Stimulated activated CD8-positive, alpha-beta memory T cell treated with anti-CD3 and anti-CD28 coated beads, Interleukin-12 subunit alpha, Interleukin-12 subunit beta, amount 100 ng/mL, for 24 hours (primary cell): ENCODE results near the gene SART1.
"Not testable (repeated sequence)": the region's sequence is repeated elsewhere in the genome, so short reads cannot be mapped to it uniquely, and the experiment has no call there.

ENCODE experiments used
- DNase-seq: peaks from one replicate; pipeline ENCODE4 v3.0.0-alpha.2; 2020; ENCODE audit errors: extremely low read depth

The SART1 gene

DNA sequence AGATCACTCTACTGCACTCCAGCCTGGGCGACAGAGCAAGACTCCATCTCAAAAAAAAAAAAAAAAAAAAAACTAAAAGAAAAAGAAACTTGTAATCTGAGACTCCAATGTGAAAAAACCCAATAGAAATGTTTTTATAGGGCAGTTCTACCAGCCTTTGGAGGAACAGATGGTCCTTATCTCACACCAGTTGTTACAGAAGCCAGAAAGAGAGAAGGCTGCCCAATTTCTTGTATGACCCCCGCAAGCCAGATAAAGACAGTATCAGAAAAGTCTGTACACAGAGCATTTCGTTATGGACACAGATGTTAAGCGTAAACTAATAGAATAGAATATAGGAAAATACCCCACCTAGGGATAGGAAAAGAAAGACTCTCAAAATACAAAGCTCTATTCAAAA is 27.5 kb upstream of the SART1 start:
- DNase-seq = no peak

DNA sequence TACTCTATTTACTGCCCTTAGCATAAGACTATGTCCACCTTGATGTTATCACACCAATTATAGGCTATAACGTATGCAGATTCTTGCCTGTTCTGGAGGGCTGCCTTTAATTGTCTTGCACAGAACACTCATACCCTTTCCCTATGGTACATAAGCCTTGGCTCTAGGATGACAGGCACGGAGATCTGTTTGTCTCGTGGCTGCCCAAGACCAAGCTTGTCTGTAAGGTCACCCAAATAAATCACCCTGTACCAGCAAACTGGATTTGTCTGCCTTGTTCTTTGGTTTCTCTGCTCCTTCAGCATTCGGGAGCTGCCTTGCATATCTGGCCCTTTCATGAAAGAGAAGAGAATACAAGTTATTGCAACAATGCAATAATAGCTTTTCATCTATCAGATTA is 23.8 kb upstream of the SART1 start:
- DNase-seq = no peak

DNA sequence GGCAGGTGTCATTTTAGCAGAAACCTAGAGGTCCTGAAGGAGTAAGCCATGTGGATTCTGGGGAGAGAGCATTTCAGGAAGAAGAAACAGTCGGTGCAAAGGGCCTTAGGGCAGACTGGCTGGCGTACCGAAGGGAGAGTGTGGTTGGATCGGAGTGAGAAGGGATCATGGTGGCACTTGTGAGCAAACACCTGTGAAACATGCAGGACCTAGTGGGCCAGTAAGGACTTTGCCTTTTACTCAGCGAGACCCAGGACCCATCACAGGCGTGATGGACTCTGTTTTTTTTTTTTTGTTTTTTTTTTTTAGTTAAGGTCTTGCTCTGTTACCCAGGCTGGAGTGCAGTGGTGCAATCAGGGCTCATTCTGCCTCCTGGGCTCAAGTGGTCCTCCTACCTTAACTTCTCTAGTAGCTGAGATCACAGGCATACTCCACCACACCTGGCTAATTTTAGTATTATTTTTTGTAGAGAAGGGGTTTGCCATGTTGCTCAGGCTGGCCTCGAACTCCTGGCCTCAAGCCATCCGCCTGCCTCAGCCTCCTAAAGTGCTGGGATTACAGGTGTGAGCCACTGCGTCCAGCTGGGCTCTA is 19.7 kb upstream of the SART1 start:
- no peak for DNase-seq

DNA sequence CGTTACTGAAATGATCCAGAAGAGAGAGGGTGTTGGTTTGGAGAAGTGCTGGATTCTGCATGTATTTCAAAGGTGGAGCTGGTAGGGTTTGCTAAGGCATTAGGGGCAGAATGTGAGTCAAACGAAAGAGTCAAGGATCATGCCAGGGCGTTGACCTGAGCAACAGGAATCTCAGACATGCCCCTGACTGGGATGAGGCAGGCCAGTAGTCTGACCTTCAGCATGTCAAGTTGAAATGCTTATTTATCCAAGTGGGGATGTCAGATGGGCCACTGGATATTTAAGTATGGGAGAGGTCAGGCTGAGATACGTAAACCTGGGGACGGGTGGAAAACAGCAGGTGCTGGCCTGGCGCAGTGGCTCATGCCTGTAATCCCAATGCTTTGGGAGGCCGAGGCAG is 19.0 kb upstream of the SART1 start:
- no peak for DNase-seq

DNA sequence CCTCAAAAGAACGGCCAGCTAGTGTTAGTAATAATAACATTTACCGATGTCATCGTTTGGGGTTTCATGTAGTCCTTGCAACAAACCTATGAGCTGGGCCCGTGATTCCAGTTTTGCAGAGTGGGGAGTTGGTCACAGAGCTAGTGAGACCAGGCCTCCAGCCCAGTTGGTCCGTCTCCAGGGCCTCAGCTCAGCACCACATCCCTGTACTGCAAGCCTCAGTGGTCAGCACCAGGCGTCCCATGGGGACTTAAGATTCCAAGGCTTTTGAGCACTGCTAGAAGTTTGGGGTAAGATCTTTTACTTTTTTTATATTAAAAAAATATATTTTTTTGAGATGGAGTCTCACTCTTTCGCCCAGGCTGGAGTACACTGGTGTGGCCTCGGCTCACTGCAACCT is 17.3 kb upstream of the SART1 start:
- DNase-seq = no peak

DNA sequence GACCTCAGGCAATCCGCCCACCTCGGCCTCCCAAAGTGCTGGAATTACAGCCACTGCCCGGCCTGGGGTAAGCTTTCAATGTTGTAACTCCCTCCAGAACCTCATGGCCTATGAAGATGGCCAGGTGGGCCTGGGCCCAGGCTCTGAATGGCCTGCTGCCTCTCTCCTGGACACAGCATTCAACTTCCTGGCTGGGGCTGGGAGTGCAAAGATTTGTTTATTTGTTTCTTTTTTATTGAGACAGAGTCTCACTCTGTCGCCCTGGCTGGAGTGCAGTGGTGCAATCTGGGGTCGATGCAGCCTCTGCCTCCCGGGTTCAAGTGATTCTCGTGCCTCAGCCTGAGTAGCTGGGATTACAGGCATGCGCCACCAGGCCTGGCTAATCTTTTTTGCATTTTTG is 16.8 kb upstream of the SART1 start:
- DNase-seq = no peak

DNA sequence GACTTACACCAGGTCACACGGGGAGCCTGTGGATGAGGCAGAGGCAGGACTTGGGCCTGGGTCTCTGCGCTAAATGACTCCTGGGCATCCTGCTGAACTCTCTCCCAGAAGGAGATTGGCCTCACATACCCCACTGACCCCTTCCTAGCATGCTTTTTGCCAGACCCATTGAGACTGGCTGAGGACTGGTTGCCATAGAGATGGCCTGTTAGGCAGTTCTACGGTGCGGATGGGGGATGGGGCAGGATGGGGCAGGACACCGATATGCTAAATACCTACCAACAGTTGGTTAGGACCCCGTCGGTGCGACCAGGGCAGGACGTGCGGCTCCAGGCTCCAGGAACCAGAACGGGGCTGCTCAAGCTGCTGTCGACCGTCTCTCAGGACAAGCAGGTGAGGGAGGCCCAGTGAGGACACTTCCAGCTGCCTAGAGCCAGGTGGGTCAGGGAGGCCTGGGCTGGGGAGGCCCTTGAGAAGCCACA is 16.1 kb upstream of the SART1 start, which contains the start of gene TSGA10IP:
TSS of gene TSGA10IP (plus strand) at position 51 of the 482 bp plus-strand sequence. CDS start at position 247, 196 bp downstream.
- DNase-seq = no peak

DNA sequence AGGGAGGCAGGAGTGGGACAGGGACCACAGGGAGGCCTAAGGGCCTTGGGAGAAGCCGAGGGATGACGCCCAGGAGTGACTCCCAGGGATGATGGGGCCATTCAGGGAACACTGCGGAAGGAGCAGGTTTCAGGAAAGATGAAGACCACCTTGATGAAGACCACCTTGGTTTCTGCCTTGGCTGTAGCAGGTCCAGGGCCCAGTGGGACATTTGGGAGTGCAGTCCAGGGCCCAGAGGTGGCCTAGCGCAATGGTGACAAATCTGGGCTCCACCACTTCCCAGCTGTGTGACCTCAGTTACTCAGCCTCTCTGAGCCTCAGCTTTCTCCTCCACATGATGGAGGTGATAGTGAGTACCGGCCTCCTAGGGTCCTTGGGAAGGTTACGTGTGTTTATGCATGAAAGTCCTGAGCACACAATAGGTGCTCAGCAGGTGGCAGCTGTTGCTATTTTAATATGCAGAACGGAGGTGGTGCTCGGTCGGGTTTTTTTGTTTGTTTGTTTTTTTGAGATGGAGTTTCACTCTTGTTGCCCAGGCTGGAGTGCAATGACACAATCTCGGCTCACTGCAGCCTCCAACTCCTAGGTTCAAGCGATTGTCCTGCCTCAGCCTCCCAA is 15.5 kb upstream of the SART1 start:
- DNase-seq = no peak

DNA sequence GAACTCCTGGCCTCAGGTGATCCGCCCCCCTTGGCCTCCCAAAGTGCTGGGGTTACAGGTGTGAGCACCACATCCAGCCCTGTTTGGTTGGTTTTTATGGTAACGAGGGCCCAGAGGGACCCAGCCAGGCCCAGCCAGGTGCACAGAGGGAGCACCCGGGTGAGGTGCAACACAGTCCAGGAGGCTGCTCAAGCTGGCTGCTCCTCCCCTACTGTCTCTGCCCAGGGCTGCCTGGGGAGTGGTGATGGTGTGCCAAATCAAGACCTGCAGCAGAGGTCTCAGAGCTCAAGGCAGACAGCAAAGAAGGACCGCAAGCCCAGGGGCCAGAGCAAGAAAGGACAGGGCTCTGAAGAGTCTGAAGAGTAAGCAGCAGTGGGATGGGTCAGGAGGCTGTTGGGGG is 14.9 kb upstream of the SART1 start:
- DNase-seq = no peak

DNA sequence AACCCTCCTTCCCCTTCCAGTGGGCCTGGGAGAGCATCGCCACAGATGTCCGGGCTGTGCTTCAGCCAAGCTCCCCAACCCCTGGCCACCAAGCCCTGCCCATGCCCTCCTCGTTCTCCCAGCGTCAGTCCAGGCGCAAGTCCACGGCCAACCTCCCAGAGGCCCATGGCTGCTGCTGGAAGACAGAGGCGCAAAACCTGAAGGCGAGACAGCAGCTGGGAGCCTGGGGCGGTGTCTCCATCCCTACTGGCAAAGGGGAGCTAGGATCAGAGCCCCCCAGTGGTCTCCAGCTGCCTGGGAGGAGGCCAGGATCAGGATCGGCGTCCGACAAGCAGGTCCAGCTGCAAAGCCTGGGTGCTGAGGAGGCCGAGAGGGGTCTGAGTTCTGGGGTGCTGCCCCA is 14.4 kb upstream of the SART1 start:
- no peak for DNase-seq

DNA sequence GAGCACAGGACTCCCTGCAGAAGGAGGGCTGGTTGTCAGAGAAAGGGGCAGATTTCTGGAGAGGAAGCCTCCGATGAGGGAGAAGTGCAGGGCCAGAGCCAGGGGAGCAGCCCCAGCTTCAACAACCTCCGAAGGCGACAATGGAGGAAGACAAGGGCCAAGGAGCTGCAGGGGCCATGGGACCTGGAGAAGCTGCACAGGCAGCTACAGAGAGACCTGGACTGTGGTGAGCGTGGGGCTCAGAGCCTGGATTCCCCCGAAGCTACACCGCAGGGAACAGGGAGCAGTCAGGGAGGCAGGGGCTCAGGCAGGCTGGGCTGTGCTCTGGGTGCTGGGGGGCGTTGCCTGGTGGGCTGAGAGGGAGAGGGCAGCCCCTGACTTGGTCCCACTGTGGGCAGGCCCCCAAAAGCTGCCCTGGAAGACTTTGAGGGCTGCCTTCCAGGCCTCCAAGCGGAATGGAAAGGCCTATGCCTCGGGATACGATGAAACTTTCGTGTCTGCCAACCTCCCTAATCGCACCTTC is 13.9 kb upstream of the SART1 start:
- DNase-seq = no peak

DNA sequence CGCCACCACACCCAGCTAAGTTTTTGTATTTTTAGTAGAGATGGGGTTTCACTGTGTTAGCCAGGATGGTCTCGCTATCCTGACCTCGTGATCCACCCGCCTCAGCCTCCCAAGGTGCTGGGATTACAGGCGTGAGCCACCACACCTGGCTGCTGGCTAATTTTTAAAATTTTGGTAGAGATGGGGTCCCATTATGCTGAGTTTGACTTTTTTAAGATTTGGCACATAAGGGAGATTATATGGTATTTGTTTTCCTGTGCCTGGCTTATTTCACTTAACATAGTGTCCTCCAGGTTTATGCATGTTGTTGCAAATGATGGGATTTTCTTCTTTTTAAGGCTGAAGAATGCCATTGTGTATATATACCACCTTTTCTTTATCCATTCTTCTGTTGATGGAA is 10.8 kb upstream of the SART1 start:
- DNase-seq = not testable (repeated sequence)

DNA sequence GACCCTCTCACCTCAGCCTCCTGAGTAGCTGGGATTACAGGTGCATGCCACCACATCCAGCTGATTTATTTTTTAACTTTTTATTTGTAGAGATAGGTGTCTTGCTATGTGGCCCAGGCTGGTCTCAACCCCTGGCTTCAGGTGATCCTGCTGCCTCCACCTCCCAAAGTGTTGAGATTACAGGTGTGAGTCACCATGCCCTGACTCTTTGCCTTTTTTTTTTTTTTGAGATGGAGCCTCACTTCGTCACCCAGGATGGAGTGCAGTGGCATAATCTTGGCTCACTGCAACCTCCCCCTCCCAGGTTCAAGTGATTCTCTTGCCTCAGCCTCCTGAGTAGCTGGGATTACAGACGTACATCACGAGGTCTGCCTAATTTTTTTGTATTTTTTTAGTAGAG is 9.9 kb upstream of the SART1 start:
- DNase-seq = not testable (repeated sequence)

DNA sequence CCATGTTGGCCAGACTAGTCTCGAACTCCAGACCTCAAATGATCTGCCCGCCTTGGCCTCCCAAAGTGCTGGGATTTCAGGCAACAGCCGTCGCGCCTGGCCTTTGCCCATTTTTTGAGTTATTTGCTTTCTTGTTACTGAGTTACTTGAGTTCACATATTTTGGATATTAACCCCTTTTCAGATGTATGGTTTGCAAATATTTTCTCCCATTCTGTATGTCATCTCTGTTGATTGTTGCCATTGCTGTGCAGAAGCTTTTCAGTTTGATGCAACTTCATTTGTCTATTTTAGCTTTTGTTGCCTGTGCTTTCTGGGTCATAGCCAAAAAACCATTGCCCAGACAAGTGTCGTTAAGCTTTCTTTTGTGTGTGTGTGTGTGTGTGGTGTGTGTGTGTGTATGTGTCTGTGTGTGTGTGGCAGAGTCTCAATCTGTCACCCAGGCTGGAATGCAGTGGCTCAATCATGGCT is 9.4 kb upstream of the SART1 start:
- no peak for DNase-seq

DNA sequence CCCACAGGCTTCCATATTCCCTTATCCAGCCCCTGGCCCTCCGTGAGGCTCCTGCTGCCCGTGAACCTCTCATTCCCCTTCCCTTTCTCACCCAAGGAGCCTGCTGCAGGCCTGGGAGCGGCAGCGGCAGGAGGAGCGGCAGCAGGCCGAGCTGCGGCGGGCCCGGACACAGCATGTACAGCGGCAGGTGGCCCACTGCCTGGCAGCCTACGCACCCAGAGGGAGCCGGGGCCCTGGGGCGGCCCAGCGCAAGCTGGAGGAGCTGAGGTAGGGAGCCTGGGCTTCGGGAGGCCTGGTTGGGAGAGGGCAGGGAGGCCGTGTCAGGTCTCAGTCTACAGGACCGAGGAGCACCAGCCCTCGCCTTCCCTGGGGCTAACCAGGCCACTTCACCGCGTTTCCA is 8.1 kb upstream of the SART1 start:
- DNase-seq = no peak

DNA sequence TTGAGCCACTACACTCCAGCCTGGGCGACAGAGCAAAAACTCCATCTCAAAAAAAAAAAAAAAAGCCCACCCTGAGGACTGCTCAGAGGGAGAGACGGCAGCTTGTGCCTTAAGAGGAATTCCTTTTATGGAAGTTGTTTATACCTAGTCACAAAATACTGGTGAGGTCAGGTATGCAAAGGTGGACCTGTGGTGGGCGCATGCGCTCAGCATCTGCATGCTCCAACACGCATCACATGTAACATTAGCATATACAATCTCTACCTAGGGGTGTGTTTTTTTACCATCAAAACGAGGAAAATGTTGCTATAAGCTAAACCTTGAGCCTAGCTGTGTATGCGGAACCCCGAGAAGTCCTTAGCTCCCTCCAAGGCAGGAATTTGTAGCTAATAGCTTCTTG is 6.8 kb upstream of the SART1 start:
- DNase-seq = no peak

DNA sequence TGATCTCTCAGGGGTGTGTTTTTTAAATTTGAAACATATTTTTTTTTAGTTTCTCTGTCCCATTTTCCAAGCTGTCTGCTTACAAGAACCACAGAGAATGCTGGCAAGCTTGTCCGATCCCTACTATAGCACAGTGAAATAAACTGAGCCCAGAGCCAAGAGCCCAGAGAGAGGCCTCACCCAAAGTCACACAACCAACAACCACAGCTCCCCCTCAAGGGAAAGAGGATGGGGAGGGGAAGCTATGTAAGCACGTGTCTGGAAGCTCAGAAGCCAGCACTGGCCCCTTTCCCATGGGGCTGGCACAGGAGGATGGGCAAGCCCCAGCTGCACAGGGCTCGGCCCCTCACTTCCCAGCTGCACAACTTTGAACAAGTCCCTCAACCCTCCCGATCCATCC is 3.2 kb upstream of the SART1 start:
- DNase-seq = no peak

DNA sequence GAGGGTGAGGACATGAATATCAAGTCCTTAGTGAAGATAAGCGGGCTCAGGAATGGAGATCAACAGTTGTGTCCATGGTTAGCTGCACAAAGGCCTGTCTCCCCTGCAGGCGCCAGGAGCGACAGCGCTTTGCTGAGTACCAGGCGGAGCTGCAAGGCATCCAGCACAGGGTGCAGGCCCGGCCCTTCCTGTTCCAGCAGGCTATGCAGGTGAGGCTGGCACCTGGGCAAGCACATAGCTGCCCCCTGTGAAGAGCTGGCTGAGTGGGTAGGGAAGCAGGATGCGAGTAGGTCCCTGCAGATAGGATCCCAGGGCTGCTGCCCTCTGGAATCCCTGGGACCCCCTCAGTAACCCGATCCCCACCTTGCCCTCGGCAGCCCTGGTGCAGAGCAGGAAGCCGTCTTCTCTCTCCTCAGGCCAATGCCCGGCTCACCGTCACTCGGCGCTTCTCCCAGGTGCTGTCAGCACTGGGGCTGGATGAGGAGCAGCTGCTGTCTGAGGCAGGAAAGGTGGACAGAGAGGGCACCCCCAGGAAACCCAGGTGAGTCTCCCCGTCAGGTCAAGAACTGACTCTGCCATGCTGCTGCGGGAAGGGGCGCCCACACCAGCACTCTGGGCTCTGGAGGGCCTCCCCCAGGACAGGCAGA is 2.6 kb upstream of the SART1 start:
- DNase-seq = no peak

DNA sequence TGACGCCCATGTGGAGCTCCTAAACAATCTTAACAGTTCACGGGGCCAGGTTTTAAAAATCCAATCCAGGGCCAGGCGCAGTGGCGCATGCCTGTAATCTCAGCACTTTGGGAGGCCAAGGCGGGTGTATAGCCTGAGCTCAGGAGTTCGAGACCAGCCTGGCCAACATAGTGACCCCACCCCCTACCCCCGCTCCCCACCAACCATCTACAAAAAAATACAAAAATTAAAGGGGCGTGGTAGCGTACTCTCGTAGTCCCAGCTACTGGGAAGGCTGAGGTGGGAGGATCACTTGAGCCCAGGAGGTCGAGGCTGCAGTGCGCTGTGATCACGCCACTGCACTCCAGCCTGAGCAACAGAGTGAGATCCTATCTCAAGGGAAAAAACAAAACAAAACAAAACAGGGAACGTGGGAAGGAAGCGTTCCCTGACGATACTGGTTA is 689 bp upstream of the SART1 start:
- no peak for DNase-seq

DNA sequence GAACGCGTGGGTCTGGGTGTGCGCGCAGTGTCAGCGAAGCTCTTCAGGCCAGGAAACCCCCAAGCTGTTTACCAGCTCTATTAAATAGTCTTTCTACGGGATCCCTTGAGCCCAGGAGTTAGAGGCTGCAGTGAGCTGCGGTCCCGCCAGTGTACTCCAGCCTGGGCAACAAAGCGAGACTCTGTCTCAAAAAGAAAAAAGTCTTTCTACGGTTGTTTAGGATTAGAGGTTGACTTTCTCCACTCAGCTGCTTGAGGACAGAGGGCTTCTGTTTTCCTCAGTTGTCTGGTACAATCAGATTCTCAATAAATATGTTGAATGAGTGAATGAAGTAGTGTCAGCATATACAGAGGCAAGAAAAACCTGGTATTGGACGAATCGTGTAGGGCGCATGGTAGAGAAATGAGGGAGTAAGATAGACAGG is 619 bp downstream of the SART1 start:
- DNase-seq = no peak

DNA sequence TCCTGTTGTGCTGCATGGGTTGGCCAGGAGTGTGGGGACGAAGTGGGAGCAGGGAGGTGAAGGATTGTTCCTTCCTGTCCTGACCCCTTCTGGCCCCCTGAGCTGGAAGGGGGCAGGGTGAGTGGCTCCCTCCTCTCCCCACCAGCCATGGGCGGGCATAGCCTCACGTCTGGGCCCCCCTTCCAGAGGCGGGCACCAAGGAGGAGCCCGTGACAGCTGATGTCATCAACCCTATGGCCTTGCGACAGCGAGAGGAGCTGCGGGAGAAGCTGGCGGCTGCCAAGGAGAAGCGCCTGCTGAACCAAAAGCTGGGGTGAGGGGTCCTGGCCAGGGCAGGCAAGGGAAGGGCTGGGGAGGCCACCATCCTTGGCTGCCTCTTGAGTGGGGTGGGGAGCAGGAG is 3.4 kb downstream of the SART1 start:
- no peak for DNase-seq

DNA sequence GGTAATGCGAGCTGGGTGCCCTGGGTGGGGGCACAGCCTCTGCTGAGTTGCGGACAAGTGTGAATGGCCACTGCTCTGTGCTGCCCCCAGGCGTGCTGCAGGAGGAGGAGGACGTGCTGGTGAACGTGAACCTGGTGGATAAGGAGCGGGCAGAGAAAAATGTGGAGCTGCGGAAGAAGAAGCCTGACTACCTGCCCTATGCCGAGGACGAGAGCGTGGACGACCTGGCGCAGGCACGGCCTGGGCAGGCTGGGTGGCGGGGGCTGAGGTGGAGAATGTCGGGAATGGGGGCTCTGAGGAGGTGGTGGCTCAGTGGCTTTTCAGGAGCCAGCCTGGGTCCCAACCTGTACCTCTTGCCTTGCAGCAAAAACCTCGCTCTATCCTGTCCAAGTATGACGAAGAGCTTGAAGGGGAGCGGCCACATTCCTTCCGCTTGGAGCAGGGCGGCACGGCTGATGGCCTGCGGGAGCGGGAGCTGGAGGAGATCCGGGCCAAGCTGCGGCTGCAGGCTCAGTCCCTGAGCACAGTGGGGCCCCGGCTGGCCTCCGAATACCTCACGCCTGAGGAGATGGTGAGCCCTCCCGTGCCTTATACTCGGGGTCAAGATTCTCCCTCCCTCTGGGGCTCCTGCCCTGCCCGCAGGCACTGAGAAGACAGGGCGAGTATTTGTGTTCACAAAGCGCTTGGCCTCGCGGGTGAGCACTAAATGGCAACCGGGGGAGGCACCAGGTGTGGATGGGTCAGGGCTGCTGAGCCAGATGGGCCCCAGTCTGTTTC is 4.6 kb downstream of the SART1 start:
- no peak for DNase-seq
